Activated naive CD4-positive, alpha-beta T cell (primary cell): ENCODE results near the gene HCK.

ENCODE experiments used
- DNase-seq, 4 experiments: peaks; one replicate each; lab custom pipeline; 2025; lab: John Stamatoyannopoulos, UW

HCK gene

DNA sequence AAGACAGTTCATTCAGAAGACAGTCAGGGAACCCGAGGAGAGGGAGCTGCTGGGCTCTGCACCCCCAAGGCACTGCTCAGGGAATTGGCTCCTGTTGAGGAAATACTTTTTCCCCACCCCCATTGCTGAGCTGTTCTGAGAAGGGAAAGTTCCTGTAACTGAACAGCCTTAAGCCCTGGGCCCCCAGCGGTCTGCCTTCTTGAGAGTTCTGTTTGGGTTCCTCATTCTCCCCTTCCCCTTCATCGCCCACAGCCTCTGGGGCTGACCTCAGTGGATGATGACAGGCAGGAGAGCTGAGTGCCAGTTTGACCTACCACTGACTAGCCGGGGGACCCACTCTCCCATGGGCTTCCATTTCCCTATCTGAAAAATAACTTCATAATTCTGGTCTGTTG is 10.7 kb downstream of the HCK start:
- no peak for DNase-seq

DNA sequence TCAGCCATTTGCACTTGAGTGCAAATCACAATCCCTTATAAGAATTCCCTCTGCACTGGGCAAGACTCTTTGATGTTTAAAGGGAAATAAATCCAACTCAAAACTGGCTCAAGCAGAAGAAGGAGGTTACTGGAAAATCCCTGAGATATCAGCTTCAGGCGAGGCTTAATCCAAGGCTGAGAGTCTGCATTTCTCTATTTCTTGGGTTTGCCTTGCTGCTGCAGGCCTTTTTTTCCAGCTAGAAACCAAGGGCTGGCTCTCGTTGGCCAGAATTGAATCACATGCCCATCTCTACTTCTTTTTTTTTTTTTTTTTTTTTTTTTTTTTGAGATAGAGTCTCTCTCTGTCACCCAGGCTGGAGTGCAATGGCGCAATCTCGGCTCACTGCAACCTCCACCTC is 11.7 kb downstream of the HCK start:
- no peak for DNase-seq

DNA sequence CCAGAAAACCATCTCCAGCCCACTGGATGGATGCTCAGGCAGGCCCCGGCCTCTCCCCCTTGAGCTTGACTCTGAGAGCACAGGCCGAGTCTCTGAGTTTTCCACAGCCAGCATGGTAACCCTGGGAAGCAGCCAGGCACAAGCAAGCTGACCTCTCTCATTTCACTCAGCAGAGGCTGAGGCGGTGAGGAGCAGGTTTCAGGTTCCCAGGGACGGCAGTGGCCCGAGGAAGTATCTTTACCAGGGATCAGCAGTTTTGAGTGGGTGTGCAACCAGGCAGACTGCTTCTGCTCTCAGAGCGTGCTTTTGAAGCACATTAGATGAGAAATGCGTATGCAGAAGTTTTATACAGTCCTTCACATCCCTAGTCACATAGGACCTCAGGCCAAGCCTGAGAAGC is 12.6 kb downstream of the HCK start:
- DNase-seq: no peak

DNA sequence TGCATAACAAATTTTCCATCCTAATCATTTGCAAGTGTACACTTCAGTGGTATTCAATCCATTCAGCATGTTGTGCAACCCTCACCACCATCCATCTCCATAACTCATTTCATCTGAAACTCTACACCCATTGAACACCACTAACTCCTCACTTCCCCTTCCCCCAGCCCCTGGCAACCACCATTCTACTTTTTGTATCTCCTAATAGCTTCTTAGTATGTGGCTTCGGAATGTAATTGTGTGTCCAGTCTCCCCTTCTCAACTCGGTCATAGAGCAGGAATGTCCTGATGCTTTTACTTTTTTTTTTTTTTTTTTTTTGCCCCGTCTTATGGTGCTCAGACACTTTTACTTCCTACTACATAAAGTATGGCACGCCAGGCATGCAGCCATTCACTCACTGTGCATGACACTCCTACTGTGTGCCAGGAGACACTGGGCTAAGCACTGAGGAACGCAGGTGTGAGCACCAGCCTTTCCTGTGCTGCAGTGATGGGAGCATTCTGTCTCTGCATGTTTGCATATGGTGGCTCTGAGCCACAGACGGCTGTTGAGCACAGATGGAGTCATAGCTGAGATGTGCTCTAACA is 15.3 kb downstream of the HCK start:
- no peak for DNase-seq

DNA sequence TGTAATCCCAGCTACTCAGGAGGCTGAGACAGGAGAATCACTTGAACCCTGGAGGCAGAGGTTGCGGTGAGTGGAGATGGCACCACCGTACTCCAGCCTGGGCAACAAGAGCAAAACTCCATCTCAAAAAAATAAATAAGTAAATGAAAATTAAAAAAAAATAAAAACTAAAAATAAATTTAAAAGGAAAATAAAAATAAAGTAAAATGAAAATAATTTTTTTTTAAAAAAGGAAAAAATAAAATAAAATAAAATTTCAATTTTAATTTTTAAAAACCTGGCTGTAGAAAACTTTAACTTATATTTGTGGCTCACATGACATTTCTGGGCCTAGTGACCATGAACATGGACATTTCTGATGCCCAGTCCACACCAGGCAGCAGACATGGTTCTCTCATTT is 16.1 kb downstream of the HCK start:
- no peak for DNase-seq

DNA sequence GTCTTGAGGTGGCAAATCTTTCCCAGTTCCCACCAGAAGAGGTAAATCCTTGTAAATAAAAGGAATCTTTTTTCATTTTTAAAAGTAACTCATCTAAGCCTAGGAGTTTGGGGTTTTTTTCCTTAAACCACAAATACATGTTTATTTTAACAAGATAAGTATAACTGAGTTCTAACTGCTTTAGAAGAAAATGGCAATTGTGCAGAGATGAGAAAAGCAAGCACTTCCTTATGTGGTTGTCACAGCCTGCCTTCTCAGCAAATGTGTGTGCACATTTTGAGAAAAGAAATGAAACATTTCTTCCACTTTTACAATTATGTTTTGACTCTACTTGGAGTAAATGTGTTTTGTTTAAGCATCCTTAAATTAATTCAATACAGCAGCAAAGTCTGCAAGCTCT is 17.7 kb downstream of the HCK start:
- DNase-seq: no peak

DNA sequence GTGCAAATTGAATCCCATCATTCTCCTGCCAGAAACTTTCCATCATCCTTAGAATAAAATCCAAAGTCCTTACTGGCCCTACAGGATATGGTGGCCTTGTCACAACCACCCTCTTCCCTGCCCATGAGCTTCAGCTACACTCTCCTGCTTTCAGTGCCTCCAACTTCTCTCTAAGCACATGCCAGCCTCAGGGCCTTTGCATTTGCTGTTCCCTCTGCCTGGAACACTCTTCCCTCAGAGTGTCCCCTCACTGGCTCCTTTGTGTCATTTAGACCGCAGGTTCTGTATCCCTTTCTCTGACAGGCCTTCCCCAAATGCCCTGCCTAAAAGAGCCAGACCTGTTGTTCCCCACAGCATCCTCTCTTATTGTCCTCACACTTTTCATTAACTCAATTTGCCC is 18.2 kb downstream of the HCK start:
- DNase-seq: no peak

DNA sequence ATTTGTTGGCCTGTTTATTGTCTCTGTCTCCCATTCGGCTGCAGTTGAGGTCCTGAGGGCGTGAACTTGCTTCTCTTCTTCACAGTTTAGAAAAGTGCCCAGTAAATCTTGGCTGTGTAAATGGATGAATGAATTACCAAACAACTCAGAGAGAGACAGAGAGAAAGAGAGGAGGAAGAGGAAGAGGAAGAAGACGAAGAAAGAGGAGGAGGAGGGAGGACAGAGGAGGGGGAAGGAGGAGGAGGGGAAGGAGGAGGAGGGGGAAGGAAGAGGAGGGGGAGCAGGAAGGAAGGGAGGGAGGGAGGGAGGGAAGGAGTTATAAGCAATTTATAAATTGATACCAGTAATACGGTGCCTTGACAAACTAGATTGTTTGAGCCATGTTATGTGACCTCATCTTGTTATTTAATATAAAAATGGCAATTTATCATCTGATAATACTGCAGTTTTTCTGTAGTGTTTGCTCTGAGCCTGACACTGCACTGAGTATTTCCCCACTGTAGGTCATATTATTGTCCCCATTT is 18.7 kb downstream of the HCK start:
- no peak for DNase-seq

DNA sequence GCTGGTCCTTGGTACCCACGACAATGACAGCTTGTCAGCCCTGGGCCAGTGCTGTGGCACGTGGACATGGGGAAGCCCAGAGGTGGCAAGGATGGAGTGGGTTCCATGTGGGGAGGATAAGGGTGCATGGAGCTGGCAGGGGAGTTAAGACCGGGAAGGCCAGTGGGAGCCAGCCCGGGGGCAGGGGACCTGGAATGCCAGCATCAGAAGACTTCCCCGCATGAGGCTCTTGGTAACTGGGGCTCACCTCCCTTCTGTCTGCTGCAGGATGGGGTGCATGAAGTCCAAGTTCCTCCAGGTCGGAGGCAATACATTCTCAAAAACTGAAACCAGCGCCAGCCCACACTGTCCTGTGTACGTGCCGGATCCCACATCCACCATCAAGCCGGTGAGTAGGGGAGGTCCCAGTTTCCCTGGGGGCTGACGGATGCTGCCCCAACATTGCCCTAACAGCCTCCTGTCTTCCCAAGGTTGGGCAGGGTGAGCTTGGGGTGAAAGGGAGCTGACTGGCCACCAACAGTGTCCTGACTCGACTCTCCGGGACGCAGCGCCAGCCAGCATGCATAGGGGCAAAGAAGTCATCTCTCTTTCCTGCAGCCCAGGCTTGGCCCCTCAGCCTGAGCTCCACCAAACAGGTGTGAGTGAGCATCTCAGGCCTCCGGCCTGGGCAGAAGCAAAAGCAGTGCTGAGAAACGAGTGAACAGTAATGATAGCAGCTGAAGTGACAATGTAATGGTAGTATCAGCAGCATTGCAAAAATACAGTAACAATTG is 19.5 kb downstream of the HCK start:
- DNase-seq: no peak

DNA sequence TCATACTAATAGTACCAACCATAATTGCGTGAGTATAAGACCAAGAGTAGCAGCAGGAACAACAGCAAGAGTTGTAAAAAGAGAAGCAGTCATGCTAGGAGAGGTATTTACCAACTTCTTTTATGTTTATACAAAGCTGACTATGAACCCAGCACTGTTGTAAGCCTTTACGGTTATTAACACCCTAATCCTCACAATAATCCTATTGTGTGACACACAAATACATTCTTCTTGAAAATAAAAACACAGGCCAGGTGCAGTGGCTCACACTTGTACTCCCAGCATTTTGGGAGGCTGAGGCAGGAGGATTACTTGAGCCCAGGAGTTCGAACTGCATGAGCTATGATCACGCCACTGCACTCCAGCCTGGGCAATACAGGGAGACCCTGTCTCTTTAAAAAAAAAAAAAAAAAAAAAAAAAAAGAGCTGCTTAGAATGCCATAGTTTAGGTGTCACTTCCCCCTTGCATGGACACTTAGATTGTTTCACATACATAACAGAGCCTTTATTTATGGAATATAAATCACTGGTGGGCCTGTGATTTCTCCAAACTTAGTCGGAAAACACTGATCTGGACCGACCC is 20.2 kb downstream of the HCK start:
- DNase-seq: no peak

DNA sequence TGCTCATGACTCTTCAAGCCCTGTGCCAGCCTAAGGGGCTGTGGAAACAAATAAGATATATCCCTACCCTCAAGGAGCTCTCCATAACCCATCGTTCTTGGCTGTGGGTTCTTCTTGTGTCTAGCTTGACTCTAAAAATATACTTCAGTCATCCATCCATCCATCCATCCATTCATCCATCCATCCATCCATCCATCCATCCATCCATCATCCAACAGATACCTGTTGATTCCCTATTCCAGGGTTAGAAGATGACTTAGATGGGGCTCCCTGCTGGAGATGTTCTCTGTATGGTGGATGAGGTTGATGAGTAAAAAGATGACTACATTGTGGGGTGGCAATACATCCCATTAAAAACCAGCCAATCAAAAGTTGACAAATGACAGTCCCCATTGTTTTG is 23.5 kb downstream of the HCK start:
- DNase-seq: no peak

DNA sequence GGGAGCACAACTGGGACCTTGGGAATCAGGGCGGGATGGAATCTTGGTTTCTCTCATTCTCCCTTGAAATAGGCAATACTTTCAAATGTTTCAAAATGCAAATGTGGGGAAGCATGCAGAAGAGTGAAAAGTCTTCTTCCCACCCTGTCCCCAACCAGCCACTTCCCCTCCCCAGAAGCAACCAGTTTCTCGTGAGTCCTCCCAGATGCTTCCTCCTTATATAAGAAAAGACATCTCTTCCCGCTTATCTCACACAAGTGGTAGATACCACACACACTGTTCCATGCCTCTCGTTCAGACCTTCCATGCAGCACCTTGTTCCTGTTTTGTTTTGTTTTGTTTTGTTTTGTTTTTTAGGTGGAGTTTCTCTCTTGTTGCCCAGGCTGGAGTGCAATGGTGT is 25.1 kb downstream of the HCK start:
- no peak for DNase-seq

DNA sequence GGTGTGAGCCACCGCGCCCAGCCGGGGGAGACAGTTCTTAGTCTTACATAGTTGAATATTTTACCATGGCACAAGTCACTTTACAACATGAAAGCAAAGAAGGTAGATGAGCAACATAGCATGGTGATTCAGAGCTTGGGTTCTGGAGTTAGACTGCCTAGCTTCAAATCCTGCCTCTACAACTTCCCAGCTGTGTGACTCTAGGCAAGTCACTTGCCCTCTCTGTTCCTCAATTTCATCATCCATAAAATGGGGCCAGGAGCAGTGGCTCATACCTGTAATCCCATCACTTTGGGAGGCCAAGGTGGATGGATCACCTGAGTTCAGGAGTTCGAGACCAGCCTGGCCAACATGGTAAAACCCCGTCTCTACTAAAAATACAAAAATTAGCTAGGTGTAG is 26.3 kb downstream of the HCK start:
- no peak for DNase-seq

DNA sequence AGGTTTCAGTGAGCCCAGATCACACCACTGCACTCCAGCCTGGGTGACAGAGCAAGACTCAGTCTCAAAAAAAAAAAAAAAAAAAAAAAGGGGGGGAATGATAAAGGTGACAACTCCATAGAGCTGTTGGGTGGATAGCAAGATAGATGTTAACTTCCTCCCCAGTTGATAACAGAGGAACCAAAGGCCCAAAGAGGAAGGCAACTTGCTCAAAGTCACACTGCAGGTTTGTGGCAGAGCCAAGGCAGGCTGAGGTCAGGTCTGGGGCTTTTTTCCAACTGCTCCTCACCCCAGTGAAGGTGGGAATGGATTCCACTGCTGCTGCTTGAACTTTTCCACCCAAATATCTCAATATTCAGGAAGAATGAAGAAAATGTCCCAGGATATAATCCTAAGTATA is 26.7 kb downstream of the HCK start:
- DNase-seq: no peak

DNA sequence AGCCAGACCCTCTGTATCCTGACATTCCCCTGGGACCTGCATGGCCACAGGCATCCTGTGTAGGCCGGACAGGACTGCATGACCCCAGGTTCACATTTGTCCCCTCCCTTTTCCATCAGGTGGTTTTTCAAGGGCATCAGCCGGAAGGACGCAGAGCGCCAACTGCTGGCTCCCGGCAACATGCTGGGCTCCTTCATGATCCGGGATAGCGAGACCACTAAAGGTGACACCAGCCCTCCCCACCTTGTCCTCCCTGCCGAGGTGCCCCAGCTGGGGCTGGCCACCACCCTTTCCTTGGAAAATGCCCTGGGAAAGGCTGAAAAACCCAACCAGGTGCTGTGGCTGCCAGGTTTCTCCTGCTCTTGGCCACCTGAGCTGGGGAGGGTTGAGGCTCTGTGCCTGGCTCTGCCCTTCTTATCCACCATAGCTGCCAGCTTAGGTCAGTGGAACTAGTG is 27.6 kb downstream of the HCK start:
- DNase-seq: no peak

DNA sequence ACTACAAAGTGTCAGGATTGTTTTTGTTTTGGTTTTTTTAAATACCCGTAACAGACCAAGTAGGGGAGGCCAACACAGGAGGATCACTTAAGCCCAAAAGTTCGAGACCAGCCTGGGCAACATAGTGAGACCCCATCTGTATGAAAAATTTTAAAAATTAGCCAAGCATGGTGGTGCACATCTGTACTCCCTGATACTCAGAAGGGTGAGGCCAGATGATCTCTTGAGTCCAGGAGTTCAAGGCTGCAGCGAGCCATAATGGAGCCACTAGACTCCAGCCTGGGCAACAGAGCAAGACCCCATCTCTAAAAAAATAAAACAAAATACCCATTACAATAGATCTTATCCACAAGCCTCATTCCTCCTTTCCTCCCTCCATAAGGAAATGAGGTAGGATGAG is 28.7 kb downstream of the HCK start:
- no peak for DNase-seq

DNA sequence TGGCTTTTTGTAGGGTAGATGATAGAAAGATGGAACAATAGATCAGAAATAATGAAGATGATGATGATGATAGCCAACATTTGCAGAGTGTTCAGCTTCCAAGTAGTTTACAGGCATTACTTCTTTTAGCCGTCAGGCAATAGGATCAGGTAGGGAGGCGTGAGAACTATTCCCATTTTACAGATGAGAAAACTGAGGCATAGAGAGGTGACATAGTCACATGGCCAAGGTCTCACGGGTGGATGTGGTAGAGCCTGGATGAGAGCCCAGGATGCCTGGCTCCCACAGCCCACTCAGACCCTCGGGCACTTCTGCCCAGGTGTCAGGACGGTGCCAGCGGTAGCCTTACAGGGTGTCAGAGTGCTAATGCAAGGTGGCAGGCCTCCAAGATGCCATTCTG is 31.4 kb downstream of the HCK start:
- DNase-seq: no peak

DNA sequence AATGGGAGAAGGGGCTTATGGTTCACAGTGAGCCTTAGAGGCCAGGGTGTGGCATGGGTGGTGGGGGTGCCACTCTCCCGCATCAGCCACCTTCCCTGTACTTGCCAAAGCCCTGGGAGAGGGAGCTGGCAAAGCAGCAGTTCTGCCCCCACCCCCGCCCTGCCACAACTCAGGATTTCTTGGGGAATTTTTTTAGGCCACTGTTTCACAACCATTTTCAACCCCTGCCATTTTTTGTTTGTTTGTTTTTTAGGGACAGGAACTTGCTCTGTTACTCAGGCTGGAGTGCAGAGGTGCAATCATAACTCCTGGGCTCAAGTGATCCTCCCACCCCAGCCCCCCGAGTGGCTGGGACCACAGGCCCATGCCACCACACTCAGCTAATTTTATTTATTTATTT is 35.0 kb downstream of the HCK start:
- no peak for DNase-seq

DNA sequence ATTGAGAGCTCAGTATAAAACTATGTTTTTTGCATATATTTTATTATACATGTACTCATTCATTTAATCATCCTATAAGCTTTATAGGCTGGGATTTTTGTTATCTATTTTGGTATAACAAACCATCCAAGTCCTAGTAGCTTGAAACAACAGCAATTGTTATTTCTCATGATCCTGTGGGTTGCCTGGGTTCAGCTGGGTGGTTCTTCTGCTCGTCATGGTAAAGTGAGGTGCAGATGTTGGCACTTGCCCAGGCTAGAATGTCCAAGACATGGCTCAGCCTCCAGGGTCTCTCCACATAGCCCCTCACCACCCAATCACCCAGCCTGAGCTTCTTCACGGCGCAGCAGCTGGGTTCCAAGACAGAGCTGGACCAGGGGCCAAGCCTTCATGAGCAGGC is 36.7 kb downstream of the HCK start:
- no peak for DNase-seq

DNA sequence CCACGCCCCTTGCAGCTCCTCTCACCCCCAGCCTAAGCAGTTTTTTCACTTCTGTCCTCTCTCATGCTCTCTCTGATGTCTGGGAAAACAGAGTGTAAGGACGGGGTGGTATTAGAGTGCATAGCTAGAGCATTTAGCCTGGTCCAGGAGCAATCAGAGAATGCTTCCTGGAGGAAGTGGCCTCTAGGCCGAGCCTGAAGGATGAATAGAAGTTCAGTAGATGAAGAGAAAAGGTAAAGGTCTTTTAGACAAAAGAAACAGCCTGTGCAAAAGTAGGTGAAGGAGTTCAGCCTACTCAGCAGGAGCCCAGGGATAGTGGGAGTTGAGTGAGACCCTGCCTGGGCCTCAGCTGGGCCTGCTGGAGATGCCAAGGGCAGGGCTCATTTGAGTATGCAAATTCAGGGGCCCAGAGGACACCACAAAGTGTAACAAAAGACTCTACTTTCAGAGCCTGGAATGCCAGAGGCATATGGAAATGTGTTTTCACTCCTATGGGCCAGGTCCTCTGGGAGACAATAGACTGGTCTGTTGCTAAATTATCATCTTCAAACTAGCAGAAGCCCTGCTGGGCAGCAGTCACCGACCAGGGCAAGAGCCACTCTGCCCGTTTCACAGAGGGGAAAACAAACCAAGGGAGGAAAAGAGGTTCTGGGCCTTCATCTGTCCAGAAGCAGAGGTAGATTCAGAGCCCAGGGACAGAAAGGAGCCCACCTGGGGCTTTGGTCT is 37.8 kb downstream of the HCK start:
- no peak for DNase-seq

DNA sequence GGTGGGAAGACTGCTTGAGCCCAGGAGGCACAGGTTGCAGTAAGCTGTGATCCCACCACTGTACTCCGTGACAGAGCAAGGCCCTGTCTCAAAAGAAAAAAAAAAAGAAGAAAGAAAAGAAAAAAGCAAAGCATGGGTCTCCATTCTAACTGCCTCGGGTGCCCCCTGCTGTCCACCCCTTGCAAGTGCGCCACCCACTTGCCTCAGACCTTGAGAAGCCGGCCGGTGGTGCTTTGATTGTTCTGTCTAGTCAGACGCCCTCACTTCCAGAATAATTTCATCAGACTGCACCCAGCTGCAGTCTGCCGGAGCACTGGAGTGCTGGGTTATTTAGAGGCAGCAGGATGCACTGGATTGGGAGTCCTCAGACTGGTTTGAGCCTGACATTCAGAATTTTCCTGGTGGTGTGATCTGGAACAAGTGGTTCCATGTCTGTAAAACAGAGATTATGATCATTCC is 39.9 kb downstream of the HCK start:
- DNase-seq: peak; percentile 15 to 71 (median 50)

DNA sequence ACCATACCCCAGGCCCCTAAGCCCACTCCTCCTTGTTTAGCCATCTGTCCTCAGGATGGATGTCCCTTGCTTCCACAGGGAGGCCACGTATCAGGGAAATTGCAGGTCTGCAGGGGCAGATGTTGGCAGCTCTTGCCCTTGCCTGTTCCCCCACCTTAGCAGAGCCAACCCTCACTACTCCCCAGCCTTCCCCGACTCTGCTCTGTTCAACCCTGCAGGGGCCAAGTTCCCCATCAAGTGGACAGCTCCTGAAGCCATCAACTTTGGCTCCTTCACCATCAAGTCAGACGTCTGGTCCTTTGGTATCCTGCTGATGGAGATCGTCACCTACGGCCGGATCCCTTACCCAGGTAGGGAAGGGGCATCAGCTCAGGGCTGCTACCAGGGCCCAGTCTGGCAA is 46.7 kb downstream of the HCK start:
- no peak for DNase-seq
